Measurements from ENCODE around the gene SLC20A1.

The SLC20A1 gene

GRCh38 chr2:112626604-112627059 is 19.1 kb upstream of the SLC20A1 start:
- peak in 13 of 14 donors; percentile 13 to 87 (median 56) for DNase-seq

GRCh38 chr2:112627060-112628040 is 18.4 kb upstream of the SLC20A1 start:
- peak in 4 of 14 donors; percentile 26 to 34 (median 32) for DNase-seq

- DNase-seq: no peak
Observed at GRCh38 chr2:112629224-112629623, 16.5 kb upstream of the SLC20A1 start.

GRCh38 chr2:112629823-112630222 is 15.9 kb upstream of the SLC20A1 start:
- no peak for DNase-seq

- no peak for DNase-seq
Observed at GRCh38 chr2:112630268-112630667, 15.5 kb upstream of the SLC20A1 start.

- no peak for DNase-seq
Observed at GRCh38 chr2:112633708-112634107, 12.0 kb upstream of the SLC20A1 start.

GRCh38 chr2:112634153-112634873 is 11.4 kb upstream of the SLC20A1 start:
- no peak for DNase-seq

GRCh38 chr2:112634874-112635157 is 10.9 kb upstream of the SLC20A1 start:
- DNase-seq: no peak

GRCh38 chr2:112636605-112637288 is 9.0 kb upstream of the SLC20A1 start:
- DNase-seq: no peak

GRCh38 chr2:112637289-112637660 is 8.5 kb upstream of the SLC20A1 start:
- DNase-seq: no peak

GRCh38 chr2:112639936-112640335 is 5.8 kb upstream of the SLC20A1 start:
- DNase-seq: no peak

GRCh38 chr2:112640467-112640799 is 5.3 kb upstream of the SLC20A1 start:
- no peak for DNase-seq

GRCh38 chr2:112640800-112641675 is 4.7 kb upstream of the SLC20A1 start:
- no peak for DNase-seq

GRCh38 chr2:112641701-112642100 is 4.0 kb upstream of the SLC20A1 start:
- DNase-seq: no peak

- DNase-seq: no peak
Observed at GRCh38 chr2:112642561-112642960, 3.2 kb upstream of the SLC20A1 start.

GRCh38 chr2:112642966-112643365 is 2.8 kb upstream of the SLC20A1 start:
- no peak for DNase-seq

- no peak for DNase-seq
Observed at GRCh38 chr2:112643488-112643887, 2.3 kb upstream of the SLC20A1 start.

GRCh38 chr2:112644155-112644932 is 1.4 kb upstream of the SLC20A1 start:
- DNase-seq: no peak

GRCh38 chr2:112644933-112645309 is 818 bp upstream of the SLC20A1 start:
- no peak for DNase-seq

- peak in 4 of 14 donors; percentile 40 to 68 (median 51) for DNase-seq
Observed at GRCh38 chr2:112646102-112646719, 472 bp downstream of the SLC20A1 start.

Measured in C1 segment of cervical spinal cord (tissue), 14 donors.